Measurements from ENCODE around the gene SOX14.

The SOX14 gene

DNA sequence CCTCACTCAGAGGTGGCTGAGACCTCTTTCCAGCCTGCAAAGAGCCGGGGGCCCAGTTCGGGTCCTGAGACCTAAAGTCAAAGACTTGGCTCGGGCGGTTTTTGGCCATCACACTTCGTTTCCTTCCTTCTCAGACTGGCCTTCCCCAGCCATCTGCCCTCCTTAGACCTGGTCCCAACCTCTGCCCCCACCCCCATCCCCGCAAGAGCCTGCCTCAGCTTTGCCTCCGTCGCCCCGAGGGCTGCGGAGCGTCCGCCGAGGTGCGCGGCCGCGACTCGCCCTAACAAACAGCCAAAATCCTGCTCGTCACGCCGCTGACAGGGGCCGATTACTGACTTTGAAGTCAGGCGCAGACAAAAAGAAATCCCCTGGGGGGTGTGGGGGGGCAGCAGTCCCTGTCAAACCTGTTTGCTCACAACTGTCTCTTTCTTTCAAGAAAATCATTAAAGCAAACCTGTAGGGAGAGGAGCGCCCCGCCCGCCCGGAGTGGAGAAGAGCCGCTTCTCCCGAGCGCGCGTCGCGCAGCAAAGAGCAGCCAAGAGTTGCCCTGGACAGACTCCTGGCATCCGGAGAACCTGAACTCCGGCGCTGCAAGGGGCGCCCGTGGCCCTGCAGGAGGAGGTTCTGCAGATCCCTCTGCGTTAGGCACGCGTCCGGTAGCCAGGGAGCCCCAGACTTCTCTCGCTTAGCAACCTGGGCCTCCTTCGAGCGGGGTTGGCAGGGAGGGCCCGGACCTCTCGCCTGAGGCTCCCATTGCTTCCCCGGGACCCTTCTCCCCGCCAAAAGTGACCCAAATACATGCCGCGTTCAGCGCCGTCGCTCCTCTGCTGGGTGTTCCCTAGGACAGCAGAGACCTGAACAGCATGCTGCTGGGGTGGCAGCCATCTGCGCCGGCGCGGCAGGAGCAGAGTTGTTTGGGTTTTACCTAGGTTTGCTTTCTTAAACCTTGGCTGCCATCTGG is 4.5 kb downstream of the SOX14 start:
- DNase-seq: no peak

DNA sequence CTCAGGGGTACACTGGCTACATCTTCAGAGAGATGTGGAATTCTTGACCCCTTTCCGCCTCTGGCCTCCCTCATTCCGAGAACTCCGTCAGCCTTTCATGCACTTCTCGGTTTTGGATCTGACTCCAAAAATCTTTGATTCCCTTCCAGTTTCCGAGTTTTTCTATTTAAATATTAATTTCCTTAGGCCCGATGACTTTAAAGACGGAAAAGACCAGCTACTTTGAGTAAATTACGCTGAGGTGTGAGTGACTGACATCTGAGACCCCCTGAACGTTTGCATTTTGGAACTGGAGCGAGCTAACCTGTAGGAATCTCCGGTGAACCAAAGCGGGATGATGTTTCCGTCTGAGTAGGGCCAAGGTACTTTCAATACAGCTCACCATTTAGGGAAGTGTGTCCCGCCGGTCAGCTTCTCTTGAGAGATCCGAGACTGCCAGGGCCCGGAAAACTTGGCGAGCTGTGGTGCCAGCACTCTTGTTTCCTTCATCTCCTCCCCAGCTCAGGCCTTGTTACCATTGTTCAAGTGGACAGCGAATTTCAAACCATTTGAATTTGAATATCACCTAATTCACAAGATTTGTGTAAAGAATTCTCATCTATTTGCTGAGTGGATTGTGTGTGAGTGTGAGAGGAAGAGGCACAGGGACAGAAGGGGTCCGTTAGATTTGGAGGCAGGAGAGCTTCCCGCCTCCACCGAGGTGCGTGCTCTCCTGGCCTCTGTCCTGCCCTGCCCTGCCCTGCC is 5.4 kb downstream of the SOX14 start:
- DNase-seq: no peak

DNA sequence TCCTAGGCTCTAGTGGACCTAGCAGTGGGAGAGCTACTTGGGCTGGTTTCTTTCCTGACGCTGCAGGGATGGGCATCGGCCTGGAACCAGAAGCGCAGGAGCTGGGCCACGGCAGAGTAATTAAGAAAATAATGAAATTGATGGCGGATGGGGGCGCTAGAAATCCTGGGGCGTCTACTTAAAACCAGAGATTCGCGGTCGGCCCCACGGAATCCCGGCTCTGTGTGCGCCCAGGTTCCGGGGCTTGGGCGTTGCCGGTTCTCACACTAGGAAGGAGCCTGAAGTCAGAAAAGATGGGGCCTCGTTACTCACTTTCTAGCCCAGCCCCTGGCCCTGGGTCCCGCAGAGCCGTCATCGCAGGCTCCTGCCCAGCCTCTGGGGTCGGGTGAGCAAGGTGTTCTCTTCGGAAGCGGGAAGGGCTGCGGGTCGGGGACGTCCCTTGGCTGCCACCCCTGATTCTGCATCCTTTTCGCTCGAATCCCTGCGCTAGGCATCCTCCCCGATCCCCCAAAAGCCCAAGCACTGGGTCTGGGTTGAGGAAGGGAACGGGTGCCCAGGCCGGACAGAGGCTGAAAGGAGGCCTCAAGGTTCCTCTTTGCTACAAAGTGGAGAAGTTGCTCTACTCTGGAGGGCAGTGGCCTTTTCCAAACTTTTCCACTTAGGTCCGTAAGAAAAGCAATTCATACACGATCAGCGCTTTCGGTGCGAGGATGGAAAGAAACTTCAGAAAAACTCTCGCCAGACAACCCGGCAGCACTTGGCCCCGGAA is 6.1 kb downstream of the SOX14 start:
- no peak for DNase-seq

DNA sequence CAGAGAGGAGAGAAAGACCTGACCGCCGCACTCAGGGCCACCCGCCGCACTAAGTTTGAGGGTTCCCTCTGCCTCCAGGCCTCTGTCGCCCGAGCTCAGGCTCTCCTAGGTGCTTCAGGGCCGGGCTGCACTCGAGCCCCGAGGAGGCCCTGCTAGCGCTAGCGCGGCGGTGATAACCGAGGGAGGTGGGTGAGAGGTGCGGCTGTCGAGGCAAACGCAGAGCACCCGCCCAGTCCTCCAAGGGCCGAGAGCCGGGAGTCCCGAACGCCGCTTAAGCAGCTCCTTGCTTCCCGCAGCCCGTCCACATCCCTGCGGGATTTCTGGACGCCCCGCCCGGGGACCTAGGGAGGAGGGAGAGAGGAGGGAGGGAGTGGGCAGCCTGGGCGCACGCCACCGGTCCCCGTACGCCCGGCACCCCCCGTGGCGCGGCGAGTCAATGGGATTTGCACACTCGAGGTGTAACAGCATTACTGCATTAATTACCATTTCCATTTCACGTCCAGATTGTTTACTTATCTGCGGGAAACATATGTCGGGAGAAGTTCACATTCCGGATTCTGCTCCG is 6.8 kb downstream of the SOX14 start:
- no peak for DNase-seq

DNA sequence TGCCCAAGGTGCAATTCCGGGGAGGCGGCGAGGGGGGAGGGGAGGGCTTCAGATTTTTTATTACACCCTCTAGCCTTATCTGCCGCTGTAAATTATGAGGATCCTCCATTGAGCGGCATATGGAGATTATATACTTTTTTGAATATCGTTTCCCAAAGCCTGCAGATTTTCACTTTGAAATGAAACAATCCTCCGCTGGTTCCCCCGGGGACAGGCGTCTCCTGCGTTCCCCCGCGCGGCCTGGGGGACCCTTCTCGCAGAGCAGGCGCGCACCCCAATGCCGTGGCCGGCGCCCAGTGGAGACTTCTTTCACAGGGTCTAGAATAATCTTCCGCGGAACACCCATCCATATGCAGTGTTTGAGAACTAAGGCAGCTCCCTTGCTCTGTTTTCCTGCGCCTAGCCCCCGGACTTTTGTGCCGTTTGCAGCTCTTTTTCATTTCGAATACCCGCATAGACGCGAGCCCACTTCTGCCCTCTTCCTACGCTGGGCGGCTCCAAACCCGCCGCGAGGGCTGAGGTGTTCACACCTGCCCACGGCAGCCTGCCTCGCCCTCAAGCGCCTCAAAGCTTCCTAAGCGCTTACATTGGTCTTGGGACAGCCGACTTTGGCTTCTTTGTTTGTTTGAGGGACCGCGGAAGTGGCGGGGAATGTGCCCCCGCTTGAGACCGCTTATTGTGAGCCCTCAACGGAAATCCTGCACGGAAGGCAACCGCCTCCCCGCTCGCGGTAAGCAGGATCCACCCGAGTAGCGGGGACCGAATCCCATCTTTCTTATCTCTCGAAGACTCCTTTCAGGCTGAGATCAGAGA is 7.5 kb downstream of the SOX14 start:
- DNase-seq: no peak

DNA sequence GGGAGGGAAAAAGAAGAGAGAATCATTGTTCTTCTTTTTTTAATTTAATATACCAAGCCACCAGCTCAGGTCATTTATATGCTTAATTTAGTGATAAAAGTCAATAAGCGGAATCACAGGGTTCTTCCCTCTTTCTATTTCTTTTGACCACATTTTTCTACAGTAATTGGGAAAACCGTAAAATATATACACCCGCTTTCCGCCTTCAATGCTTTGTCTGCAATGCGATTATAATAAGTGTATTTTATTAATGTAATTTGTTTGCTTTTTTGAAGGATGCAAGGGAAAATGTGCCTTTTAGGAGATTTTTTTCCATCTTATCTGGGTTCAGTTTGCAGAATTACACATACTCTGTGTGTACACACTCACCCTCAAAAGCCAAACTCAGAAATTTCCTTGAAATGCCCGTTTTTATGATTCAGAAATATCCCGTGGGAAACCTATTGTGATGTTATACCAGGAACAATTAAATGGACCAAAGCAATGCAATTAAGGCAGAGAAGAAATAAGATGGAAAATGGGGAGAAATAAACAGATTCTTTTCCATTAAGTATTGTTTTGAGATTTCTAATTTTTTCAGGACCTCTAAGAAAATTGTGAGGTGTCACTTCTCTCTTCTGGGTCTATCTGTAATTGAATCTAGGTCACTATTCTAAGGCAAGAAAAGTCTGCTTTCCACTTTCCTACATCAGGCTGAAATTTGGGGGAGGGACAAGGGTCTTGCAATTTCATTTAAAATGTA is 8.3 kb downstream of the SOX14 start:
- DNase-seq: no peak

DNA sequence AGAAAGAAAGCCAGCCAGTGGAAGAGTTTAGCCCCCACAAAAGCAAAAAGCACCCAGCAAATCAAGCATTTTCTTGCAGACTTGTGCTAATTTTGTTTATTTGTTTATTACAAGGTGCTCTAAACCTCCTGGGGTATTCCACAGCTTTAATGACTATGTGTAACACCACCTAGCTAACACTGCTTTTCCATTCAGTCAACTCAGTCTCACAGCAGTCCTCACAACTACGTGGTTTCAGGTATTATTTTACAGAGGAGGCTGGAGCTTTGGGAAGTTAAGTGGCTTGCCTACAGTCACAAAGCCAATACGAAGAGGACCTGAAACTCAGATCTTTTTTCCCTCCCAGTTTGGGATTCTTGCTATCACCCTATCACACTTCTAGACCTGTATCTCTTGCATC is 14.8 kb downstream of the SOX14 start:
- no peak for DNase-seq

DNA sequence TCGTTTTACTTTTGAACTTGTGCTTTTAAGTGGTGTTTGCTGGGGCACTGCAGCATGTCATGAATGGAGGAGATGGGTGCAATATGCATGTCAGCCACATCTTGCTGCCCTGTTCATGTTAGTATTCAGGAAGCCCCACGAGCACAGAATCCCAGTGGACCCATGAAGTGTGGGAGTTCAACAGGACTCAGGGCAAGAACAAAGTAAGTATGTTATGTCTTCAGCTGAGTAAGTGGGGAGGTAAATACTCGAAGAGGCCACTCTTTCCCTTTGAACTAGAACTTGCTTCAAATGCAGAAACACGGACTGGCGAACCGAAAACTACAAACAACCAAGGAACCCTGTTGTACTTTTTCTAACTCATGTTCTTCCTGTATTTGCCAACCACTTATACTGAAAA is 23.4 kb downstream of the SOX14 start:
- no peak for DNase-seq

DNA sequence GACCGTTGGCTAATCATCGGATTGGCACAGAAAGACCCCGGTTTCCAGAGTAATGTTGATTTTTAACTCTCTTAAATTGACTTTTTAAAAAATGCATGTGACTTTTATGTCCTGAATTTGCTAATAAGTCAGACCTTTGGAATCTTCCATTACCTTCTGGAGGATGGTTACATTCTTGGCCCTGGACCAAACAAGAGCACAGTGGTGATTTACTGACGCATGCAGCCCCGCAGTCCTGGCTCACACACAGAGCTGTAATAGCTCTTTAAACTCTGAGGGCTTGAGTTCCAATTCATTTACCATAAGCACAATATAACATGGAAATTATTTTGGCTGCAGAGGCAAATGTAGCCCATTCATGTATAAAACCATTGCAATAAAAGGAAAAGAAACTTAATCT is 25.1 kb downstream of the SOX14 start:
- no peak for DNase-seq

DNA sequence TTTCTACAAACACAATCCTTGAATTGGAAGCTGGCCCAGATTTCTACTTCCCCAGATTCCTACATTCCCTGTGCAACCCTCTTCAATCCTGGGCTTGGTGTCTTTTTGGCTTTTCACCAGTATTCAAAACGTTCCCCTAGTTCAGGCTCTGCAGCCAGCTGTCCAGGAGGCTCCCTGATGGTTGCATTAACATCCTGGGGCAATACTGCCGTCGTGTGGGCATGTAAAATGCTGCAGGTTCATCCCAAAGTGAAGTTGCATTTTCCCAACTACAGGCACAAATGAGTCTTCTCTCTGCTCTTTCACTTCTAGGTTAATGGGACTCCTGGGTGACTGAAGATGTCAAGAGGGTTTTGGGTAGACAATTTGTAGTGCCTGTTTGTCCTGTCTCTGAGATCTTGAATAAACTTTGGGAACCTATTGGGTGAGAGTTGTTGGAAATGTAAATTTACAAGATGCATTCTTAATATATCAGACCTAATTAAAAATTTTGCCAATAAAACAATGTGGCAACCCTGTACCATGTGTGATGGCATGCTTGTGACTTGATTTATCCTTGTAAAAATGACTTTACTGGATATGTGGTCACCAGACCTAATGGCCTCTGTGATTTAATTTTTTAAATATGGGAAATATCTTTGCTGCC is 28.6 kb downstream of the SOX14 start:
- DNase-seq: no peak

DNA sequence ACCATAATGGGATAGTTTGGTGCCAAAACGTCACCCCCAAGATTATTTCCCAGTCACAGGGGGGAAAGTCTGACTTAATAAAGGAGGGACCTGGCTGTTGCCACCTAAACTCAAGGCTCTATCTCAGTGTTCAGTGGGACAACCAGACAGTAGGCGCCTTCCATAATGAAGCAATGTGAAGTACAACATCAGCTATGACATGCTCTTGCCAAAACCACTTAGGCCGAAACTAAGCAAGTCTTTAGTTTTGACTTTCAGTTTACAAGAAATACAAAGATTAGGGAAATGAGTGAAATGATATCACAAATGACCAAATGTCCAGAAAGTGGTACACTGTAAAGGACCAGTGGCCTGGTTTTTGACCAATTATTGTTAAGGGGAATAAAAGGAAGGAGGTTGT is 32.9 kb downstream of the SOX14 start:
- DNase-seq: no peak

DNA sequence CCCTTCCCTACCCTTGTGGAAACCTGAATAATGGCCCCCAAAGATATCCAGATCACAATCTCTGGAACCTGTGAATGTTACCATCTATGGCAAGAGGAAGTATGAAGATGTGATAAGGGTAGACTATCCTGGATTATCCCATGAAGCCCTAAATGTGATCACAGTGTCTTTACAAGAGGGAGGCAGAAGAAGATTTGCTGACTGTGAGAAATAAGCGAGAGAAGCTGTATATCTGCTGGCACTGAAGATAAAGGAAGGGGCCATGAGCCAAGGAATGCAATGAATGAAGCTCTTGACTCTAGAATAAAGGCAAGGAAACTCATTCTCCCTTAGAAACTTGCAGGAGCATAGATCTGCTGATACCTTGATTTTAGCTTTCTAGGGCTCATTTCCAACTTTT is 39.1 kb downstream of the SOX14 start:
- no peak for DNase-seq

DNA sequence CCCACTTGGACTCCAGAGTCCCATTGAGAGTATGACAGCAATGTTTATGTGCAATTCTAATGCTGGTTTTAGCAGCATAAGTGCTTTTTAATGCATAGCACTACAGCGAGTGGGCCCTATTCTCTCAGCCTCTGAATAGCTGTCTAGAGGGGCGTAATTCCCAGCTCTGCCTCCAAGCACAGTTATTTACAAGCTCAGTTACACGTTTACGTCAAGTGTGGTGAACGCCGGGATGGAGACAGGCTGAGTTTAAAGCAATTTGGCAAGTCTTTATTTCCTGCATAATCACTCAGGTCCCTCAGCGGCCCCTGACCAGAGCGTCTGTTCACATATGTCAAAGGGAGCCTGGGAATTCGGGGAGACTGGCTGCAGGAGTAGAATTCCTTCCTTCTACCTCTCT is 43.9 kb downstream of the SOX14 start:
- no peak for DNase-seq

DNA sequence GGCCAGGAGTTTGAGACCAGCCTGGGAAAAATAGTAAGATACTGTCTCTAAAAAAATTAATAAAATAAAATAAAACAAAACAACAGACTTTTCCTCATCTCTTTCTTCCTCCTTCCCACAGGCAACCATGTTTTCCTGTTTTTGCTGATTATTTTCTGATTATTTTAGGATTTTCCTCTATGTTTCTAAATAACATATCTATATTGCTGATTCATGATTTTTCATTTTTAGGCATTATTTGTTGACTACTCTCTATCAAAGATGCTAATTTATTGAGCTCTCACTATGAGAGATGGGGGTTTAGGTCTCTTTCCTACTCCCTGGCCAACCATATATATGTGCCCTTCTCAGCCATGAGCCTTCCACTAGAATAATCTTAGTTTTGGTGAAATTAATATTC is 45.4 kb downstream of the SOX14 start:
- DNase-seq: no peak

DNA sequence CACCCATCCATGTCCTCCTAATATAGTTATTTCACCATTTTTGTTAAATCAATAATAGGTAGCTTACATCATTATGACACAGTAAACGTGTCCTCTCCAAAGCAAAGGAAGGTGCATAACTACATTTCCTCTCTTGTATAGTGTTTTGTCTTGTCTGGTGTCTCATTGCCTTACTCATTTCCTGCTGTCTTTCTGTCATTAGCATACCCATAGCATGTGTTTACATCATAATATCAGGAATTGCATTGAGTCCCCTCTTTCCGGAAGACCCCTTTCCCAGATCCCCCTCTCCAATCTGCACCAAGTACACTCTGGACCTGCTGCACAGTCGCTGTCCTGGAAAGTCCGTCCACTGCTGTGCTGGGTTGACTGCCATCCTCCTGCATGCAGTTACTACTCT is 47.9 kb downstream of the SOX14 start:
- no peak for DNase-seq

DNA sequence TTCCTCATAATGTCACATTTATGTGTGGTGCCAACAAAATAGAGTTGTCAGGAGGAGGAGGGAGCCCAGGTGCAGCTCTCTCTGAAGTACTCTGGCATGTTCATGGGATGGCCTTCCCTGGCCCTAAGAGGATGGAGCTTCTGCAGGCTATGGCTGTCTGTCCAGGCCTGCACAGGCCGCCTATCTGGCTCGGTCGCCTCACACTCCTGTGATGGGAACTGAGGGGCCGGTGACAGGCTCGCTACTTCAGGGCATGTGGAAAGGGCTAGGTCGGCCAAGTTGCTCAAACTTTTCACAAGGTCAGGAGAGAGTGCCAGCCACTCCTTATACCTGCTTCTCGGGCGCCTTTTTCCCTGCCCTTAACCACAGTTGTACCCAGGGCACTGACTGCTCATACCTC is 51.1 kb downstream of the SOX14 start:
- DNase-seq: no peak
